OCI-LY1 (cell line): Measurements from ENCODE around the gene TSPOAP1.

Experiments used
- H2AFZ ChIP-seq: fragments of 200-600 bp; sonication (generic), shearing (Covaris generic); 2 replicates; pipeline ENCODE4 v1.6.0; 2014; ENCODE audit warnings: antibody characterized with exemption, mild to moderate bottlenecking, low read length
- H3F3A ChIP-seq: fragments of 200-600 bp; sonication (generic), shearing (Covaris generic); 2 replicates; pipeline ENCODE4 v1.6.0; 2014; ENCODE audit warnings: mild to moderate bottlenecking, antibody characterized with exemption, low read length, moderate library complexity; ENCODE audit not compliant: insufficient read depth
- H3K27ac ChIP-seq: fragments of 200-600 bp; sonication (generic); 2 replicates; pipeline ENCODE4 v1.5.1; 2014; ENCODE audit warnings: low read length, mixed run types, mild to moderate bottlenecking, low read depth; ENCODE audit not compliant: poor library complexity, severe bottlenecking
- H3K27me3 ChIP-seq: fragments of 200-600 bp; sonication (generic); 2 replicates; pipeline ENCODE4 v1.6.0; 2014; ENCODE audit warnings: antibody characterized with exemption, mild to moderate bottlenecking, low read length, moderate library complexity; ENCODE audit not compliant: insufficient read depth
- H3K36me3 ChIP-seq: fragments of 200-600 bp; sonication (generic); 2 replicates; pipeline ENCODE4 v1.6.1; 2014; ENCODE audit warnings: mild to moderate bottlenecking, antibody characterized with exemption, low read length, moderate library complexity, mixed read lengths; ENCODE audit not compliant: insufficient read depth
- H3K4me1 ChIP-seq: fragments of 200-600 bp; sonication (generic); 2 replicates; pipeline ENCODE4 v1.5.1; 2014; ENCODE audit warnings: mild to moderate bottlenecking, low read length, moderate library complexity; ENCODE audit not compliant: insufficient read depth, severe bottlenecking
- H3K4me2 ChIP-seq: fragments of 200-600 bp; sonication (generic), shearing (Covaris generic); 2 replicates; pipeline ENCODE4 v1.6.1; 2014; ENCODE audit warnings: low read length
- H3K4me3 ChIP-seq: fragments of 200-600 bp; sonication (generic); 2 replicates; pipeline ENCODE4 v1.5.1; 2014; ENCODE audit warnings: low read length, low read depth, mild to moderate bottlenecking, mixed read lengths; ENCODE audit not compliant: poor library complexity, severe bottlenecking
- H3K79me2 ChIP-seq: fragments of 200-600 bp; shearing (Covaris generic); 2 replicates; pipeline ENCODE4 v1.6.1; 2016; ENCODE audit warnings: mixed run types, low read length, mixed read lengths; ENCODE audit not compliant: insufficient read depth
- H3K9ac ChIP-seq: fragments of 200-600 bp; sonication (generic), shearing (Covaris generic); 2 replicates; pipeline ENCODE4 v1.6.1; 2014; ENCODE audit warnings: mild to moderate bottlenecking, low read length, mixed read lengths
- H3K9me2 ChIP-seq: fragments of 200-600 bp; sonication (generic), shearing (Covaris generic); 2 replicates; pipeline ENCODE4 v1.6.1; 2014; ENCODE audit warnings: low read depth, mild to moderate bottlenecking, low read length, mixed read lengths
- H3K9me3 ChIP-seq: fragments of 200-600 bp; shearing (Covaris generic); 2 replicates; pipeline ENCODE4 v1.6.1; 2014; ENCODE audit warnings: low read length, mixed read lengths
- H4K20me1 ChIP-seq: fragments of 200-600 bp; sonication (generic), shearing (Covaris generic); 2 replicates; pipeline ENCODE4 v1.6.0; 2016; ENCODE audit warnings: mild to moderate bottlenecking, low read length; ENCODE audit not compliant: insufficient read depth
- CTCF ChIP-seq: fragments of 200-600 bp; sonication (generic), shearing (Covaris generic); IDR thresholded peaks from 2 replicates; pipeline ENCODE4 v1.5.1; 2017; ENCODE audit warnings: mild to moderate bottlenecking, antibody characterized with exemption, low read length, moderate library complexity, mixed read lengths
- EZH2 ChIP-seq: fragments of 200-600 bp; sonication (generic), shearing (Covaris generic); IDR thresholded peaks from 2 replicates; pipeline ENCODE4 v1.8.0; 2017; ENCODE audit warnings: borderline replicate concordance, mixed run types, mild to moderate bottlenecking, antibody characterized with exemption, low read length, moderate library complexity, mixed read lengths

TSPOAP1 gene

DNA sequence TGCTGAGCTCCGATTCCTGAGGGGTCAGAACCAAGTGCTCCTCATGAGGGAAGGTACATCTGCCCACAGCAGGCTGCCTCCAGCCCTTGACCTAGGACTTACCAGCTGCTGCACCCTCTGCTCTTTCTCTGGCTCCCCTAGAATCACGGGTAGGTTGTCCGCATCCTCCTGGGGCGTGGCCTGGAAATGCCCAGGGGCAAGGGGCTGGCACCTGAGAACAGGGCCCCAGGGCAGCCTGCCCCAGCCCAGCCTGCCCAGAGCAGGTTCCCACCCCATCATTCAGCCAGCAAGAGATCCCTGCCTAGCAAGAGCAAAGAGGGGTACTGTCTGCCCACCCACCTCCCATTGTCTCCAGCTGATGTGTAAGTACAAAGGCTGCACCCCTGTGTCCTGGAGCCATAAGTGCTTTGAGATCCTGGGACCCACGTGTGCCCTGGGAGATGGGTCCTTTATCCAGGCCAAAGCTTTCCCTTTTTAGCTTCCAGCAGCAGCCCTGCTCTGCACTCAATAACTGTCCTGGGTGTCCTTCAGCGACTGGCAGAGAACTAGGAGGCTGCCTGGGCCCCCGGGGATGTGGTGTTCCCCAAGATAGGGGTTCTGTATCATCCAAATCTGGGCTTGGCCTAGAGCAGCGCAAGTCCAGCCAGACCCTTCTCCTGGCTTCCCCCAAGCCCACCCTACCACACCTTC is 5.1 kb downstream of the TSPOAP1 start:
- H2AFZ ChIP-seq: no peak overlapping the region
- no peaks in the 10 kb centered on the region for H3K27me3 ChIP-seq
- H3K9me2 ChIP-seq: no peaks in the 10 kb centered on the region
- H3K79me2 ChIP-seq: no peaks in the 10 kb centered on the region
- no peak overlapping the region for H3K4me2 ChIP-seq
- H3F3A ChIP-seq: 0 out of 2 replicates have a peak, but pooled peaks cover 6% of the 10 kb centered on the region
- H3K9ac ChIP-seq: no peak overlapping the region
- H3K4me3 ChIP-seq: no peak overlapping the region
- H3K27ac ChIP-seq: no peak overlapping the region
- peaks cover 17% of the 10 kb centered on the region for H3K4me1 ChIP-seq
- H4K20me1 ChIP-seq: no peaks in the 10 kb centered on the region
- H3K36me3 ChIP-seq: 0 out of 2 replicates have a peak, but pooled peaks cover 11% of the 10 kb centered on the region
- no peak for TF ChIP-seq CTCF
- no peak for TF ChIP-seq EZH2
- no peaks in the 10 kb centered on the region for H3K9me3 ChIP-seq

- Histone ChIP-seq H3K79me2 (no peaks in the 10 kb centered on the region), H3K9me3 (no peaks in the 10 kb centered on the region), H3K27me3 (no peaks in the 10 kb centered on the region), H3K9me2 (no peaks in the 10 kb centered on the region), H3F3A (0 out of 2 replicates have a peak, but pooled peaks cover 1% of the 10 kb centered on the region), H3K27ac (no peak overlapping the region), H4K20me1 (no peaks in the 10 kb centered on the region), H3K4me3 (no peak overlapping the region), H3K9ac (no peak overlapping the region), H2AFZ (no peak overlapping the region), H3K4me1 (peaks cover 19% of the 10 kb centered on the region), H3K4me2 (no peak overlapping the region), H3K36me3 (0 out of 2 replicates have a peak, but pooled peaks cover 11% of the 10 kb centered on the region)
- TF ChIP-seq EZH2 (no peak), CTCF (no peak)
Observed at GRCh38 chr17:58322581-58323185, 5.9 kb downstream of the TSPOAP1 start.

DNA sequence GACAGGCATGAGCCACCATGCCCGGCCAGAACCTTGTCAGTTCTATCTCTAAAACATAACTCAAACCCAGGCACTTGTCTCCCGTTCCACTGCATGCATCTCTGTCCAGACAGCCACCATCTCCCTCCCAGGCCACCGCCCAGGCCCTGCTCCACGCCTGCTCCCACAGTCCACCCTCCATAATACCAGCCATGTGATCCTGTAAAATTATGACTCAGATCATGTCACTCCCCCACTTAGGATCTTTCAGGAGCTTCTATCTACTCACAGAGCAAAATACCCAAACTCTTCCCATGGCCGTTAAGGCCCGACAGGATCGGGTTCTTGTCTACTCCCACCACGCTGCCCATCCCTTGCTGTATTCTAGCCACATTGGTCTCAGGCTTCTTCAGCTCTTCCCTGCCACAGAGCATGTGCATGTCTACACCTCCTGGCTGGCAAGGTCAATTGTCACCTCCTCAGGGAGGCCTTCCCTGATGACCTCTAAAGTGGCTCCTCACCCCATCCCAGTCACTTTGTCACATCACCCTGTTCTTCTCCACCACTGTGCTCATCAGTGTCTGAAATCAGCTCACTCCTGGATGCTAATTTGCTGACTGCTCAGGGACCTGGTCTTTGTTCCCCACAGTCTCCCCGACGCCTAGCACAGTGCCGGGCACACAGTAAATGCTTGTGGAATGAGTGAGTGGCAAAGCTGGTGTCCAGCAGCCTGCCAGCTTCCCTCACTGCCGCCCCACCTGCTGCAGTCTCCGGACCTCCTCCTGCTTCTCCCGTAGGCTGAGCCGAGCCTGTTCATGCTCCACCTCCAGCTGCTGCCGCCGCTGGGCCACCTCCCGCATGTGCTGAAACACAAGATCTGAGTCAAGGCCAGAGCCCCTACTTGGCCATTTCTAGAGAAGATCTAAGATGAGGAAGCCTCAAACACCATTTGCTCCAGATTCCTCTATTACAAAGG is 6.7 kb downstream of the TSPOAP1 start:
- no peak overlapping the region for H3K4me3 ChIP-seq
- H3K4me2 ChIP-seq: no peak overlapping the region
- no peaks in the 10 kb centered on the region for H3K79me2 ChIP-seq
- H3K4me1 ChIP-seq: peaks cover 19% of the 10 kb centered on the region
- no peaks in the 10 kb centered on the region for H3K9me3 ChIP-seq
- no peaks in the 10 kb centered on the region for H3K9me2 ChIP-seq
- no peaks in the 10 kb centered on the region for H3F3A ChIP-seq
- no peaks in the 10 kb centered on the region for H3K27me3 ChIP-seq
- H4K20me1 ChIP-seq: no peaks in the 10 kb centered on the region
- H3K36me3 ChIP-seq: 0 out of 2 replicates have a peak, but pooled peaks cover 11% of the 10 kb centered on the region
- H3K27ac ChIP-seq: no peak overlapping the region
- TF ChIP-seq EZH2 (no peak), CTCF (no peak)
- H2AFZ ChIP-seq: no peak overlapping the region
- no peak overlapping the region for H3K9ac ChIP-seq
